Adrenal gland (tissue), 5 donors: ENCODE measurements around the gene NCLN.

Experiments
- CTCF ChIP-seq, 6 experiments: fragments of 450-650 bp in 4 of 6; fragments of 200-600 bp in 2 of 6; sonication (generic) in 1 of 6; IDR thresholded peaks; 1 replicate in 5 of 6; 2 replicates in 1 of 6; pipeline versions ENCODE4 v1.5.1 to v1.8.0; 2016 to 2021; ENCODE audit warnings: antibody characterized with exemption in 6 of 6, mild to moderate bottlenecking in 2 of 6, moderate library complexity in 1 of 6
- POLR2A ChIP-seq, 2 donors: fragments of 450-650 bp; IDR thresholded peaks; one replicate each; pipeline ENCODE4 v1.6.1; 2017; ENCODE audit warnings: antibody characterized with exemption in 2 of 2, mild to moderate bottlenecking in 2 of 2, moderate library complexity in 1 of 2
- donor health status: DM: no; HTN: no; CAD: no.

GRCh38 chr19:3190470-3190770 lies 4.7 kb downstream of the NCLN start:
- TF ChIP-seq CTCF (IDR thresholded peaks at IDR 0.05) (no peak), POLR2A (IDR thresholded peaks at IDR 0.05) (no peak)
